ENCODE data around the gene TBC1D9B.

The TBC1D9B gene

GRCh38 chr5:179832039-179832745 lies 75.5 kb downstream of the TBC1D9B start:
- in situ Hi-C loops (cut with MboI; ENCODE audit: low pct_unique_long_range_greater_than_20kb, low sequenced_read_pairs, unreplicated experiment): no loop called here
- no peak for DNase-seq (ENCODE audit: low spot score)
- no peak for TF ChIP-seq CTCF (IDR thresholded peaks at IDR 0.05; ENCODE audit: extremely low read depth, insufficient read depth, missing control alignments)

DNA sequence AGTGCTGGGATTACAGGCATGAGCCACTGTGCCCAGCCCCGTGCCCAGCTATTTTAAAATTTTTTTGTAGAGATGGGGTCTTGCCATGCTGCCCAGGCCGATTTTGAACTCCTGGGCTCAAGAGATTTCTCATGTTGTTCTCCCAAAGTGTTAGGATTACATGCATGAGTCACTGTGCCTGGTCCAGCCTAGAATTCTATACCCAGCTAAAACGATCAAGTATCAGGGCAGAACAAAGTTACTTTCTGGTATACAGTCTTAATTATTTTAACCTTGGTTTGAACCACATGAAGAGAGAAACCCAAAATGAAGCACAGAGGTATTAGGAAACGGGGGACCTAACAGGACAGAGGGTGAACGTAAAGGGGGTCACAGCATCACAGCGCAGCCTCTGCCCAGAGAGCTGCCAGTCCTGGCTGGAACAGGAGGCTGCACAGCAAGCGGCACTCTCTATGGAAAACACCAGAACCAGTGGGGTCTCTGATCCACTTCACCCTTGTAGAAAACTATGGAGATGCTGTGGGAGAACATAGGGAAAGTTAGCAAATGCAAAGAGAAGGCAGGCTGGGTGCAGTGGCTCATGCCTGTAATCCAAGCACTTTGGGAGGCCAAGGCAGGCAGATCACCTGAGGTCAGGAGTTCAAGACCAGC lies 76.8 kb downstream of the TBC1D9B start:
- no peak for DNase-seq (ENCODE audit: low spot score)
- TF ChIP-seq CTCF (IDR thresholded peaks at IDR 0.05; ENCODE audit: extremely low read depth, insufficient read depth, missing control alignments): no peak
- in situ Hi-C loops (cut with MboI; ENCODE audit: low pct_unique_long_range_greater_than_20kb, low sequenced_read_pairs, unreplicated experiment): no loop called here

DNA sequence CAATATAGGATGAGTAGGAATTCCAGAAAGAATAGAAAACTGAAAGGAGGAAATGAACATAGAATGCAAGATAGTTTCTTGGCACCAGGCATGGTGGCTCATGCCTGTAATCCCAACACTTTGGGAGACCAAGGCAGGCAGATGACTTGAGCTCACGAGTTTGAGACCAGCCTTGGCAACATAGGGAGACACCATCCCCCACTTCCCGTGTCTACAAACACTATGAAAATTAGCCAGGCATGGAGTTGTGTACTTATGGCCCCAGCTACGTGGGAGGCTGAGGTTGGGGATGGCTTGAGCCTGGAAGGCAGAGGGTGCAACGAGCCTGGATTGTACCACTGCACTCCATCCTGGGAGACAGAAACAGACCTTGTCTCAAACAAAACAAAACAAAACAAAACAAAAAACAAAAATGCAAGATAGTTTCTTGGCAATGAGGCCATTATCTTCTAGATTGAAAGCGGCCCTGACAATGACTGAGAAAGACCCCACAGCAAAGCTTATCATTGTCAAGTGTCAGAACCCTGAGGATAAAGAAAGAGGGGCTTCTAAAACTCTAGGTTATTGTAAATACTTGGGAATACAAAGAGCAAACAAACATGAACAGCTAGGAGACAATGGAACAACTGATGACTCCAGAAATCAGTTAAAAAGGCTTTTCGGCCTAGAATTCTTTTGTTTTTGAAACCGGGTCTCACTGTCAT lies 77.8 kb downstream of the TBC1D9B start:
- no peak for DNase-seq (ENCODE audit: low spot score)
- in situ Hi-C loops (cut with MboI; ENCODE audit: low pct_unique_long_range_greater_than_20kb, low sequenced_read_pairs, unreplicated experiment): no loop called here
- no peak for TF ChIP-seq CTCF (IDR thresholded peaks at IDR 0.05; ENCODE audit: extremely low read depth, insufficient read depth, missing control alignments)

DNA sequence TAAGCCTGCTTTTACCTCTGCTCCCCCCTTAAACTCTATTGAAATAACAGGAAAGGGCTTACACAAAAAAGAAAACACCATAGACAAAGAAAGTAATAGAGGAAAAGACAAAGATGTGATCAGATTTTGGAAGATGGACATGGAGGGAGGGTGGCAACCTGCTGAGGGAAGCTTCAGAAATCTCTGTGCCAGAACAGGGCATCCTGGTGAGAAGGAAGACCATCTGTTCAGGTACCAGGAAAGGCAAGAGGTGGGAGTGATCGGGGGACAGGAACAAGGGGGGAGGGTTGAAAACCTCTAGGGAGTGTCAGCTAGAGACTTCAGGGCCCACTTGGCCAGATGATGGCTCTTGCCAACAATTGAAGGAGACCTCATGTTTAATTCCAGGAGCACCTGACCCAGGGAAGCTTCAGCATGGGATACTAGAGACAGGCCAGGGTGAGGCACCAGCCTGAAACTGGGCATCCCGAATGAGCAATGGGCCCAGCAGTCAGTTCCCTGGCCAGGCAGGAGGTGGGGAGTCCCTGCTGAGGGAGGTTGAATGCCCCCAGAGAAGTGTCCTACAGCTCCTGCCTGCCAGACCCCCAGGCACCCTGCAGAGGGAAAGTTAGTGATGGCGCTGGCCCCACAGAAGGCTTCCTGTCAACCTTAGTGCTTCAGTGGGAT lies 78.8 kb downstream of the TBC1D9B start:
- TF ChIP-seq CTCF (IDR thresholded peaks at IDR 0.05; ENCODE audit: extremely low read depth, insufficient read depth, missing control alignments): no peak
- no peak for DNase-seq (ENCODE audit: low spot score)
- in situ Hi-C loops (cut with MboI; ENCODE audit: low pct_unique_long_range_greater_than_20kb, low sequenced_read_pairs, unreplicated experiment): no loop called here

DNA sequence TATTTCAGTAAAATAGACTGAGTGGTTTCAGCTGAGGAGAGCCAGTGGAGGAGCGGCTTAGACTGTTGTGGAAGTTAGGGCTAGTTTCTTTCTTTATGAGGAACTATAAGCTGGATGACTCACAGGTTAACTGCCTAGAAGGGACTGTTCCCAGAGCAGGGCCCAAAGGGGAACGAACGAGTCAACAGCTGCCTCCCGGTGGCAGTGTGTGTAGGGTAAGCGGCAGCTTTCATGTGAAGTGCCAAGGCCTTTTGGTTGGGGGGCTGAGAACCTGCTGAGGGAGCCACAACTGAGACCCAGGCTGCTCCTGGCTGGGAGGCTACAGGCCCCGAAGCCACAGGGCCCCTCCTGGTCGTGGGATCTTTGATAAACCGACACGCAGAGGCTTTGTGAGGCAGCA lies 80.0 kb downstream of the TBC1D9B start:
- no peak for TF ChIP-seq CTCF (IDR thresholded peaks at IDR 0.05; ENCODE audit: extremely low read depth, insufficient read depth, missing control alignments)
- in situ Hi-C loops (cut with MboI; ENCODE audit: low pct_unique_long_range_greater_than_20kb, low sequenced_read_pairs, unreplicated experiment): no loop called here
- no peak for DNase-seq (ENCODE audit: low spot score)

DNA sequence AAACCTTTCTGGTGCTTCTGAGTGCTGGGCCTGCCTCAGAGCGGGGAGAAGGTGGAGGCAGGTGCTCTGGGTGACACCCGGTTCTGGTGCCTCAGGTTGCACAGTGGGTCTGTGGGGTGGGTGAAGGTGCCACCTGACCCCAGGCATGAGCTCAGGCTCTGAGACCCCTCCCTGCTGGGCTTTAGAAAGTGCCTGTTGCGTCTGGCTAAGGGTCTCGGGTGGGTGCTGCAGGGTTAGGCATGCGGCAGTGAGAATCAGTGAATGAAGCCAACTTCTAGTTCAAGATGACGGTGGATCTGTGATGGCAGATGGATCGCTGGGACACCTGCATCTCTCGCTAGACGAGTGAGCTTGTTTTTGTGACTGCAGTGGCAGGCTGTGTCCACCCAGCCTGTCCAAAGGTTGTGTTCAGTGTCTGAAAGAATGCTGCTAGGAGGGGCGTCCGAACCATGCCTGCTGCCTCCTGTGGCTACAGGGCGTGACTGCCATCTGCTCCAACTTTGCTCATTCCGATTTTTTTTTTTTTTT lies 82.0 kb downstream of the TBC1D9B start:
- in situ Hi-C loops (cut with MboI; ENCODE audit: low pct_unique_long_range_greater_than_20kb, low sequenced_read_pairs, unreplicated experiment): no loop called here
- no peak for DNase-seq (ENCODE audit: low spot score)
- no peak for TF ChIP-seq CTCF (IDR thresholded peaks at IDR 0.05; ENCODE audit: extremely low read depth, insufficient read depth, missing control alignments)

All from GM13977 (cell line).